ENCODE results near the gene ASB16.
A peak's percentile ranks its signal among the peaks of the same experiment; 100 is the strongest.

The ASB16 gene

DNA sequence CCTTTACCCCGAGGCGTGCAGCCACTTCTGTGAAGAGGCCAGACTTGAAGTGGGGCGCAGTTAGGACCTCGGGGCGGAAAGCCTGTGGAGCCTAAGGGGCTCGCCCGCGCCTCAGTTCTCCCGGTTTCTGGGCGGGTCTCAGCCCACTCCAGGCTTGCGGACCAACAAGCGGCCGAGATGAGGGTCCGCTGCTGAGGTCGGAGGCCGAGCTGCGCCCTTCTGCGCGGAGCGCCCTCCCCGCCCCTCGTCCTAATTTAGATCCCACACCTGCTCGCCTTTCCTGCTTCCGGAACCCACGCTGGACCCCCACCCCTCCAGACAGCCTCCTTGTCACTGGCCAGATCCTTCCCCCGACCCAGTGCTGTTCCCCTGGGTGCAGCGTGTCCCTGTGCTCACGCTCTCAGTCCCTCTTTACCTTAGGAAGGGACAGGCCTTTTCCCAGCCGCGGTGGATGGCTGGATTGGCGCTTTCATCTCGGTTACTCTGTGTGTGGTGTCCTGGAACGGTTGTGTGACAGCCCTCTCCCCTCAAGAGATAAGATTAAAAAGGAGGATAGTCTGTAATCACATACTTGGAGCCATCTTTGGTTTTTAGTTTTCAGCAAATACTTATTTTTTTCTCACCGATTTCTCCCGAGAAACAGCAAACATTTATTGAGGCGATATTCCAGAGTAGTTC lies 30.1 kb downstream of the ASB16 start:
- Histone ChIP-seq H3K27ac (ENCODE audit: insufficient read depth, low read length, poor library complexity, severe bottlenecking) (peak overlapping the region; percentile 74), H3K27me3 (replicated peaks; ENCODE audit: control insufficient read depth, insufficient read depth, low read length, poor library complexity, severe bottlenecking) (no peaks in the 10 kb centered on the region), H3K4me3 (ENCODE audit: insufficient read depth, low read depth, low read length, poor library complexity, severe bottlenecking) (peak overlapping the region; percentile 55), H3K36me3 (ENCODE audit: control insufficient read depth, insufficient read depth, low read length) (peaks cover 8% of the 10 kb centered on the region), H3K4me1 (ENCODE audit: control insufficient read depth, insufficient read depth, low read length, poor library complexity, severe bottlenecking) (peaks cover 11% of the 10 kb centered on the region), H3K9me3 (ENCODE audit: control insufficient read depth, low read length) (no peaks in the 10 kb centered on the region)
- DNase-seq = no peak

DNA sequence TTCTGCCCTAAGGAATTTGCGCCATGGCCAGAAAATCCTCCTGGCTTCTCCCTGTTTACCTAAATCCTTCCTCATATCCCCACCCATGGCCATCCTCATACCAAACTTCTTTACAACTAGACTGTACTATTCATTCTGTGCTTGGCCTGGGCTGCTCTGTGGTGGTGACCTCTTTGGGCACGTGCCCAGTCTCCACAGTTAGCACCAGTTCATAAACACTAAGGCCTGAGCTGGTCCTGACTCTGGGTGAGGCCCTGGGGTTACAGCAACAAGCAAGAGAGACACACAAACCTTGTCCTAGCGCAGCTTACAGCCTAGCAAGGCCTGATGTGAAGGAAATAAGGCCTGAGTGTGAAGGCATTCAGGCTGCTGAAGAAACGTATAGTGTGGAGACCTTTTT lies 32.3 kb downstream of the ASB16 start:
- Histone ChIP-seq H3K9me3 (ENCODE audit: control insufficient read depth, low read length) (no peaks in the 10 kb centered on the region), H3K36me3 (ENCODE audit: control insufficient read depth, insufficient read depth, low read length) (peaks cover 14% of the 10 kb centered on the region), H3K4me1 (ENCODE audit: control insufficient read depth, insufficient read depth, low read length, poor library complexity, severe bottlenecking) (peaks cover 9% of the 10 kb centered on the region), H3K4me3 (ENCODE audit: insufficient read depth, low read depth, low read length, poor library complexity, severe bottlenecking) (no peak overlapping the region), H3K27me3 (replicated peaks; ENCODE audit: control insufficient read depth, insufficient read depth, low read length, poor library complexity, severe bottlenecking) (no peaks in the 10 kb centered on the region), H3K27ac (ENCODE audit: insufficient read depth, low read length, poor library complexity, severe bottlenecking) (no peak overlapping the region)
- no peak for DNase-seq

DNA sequence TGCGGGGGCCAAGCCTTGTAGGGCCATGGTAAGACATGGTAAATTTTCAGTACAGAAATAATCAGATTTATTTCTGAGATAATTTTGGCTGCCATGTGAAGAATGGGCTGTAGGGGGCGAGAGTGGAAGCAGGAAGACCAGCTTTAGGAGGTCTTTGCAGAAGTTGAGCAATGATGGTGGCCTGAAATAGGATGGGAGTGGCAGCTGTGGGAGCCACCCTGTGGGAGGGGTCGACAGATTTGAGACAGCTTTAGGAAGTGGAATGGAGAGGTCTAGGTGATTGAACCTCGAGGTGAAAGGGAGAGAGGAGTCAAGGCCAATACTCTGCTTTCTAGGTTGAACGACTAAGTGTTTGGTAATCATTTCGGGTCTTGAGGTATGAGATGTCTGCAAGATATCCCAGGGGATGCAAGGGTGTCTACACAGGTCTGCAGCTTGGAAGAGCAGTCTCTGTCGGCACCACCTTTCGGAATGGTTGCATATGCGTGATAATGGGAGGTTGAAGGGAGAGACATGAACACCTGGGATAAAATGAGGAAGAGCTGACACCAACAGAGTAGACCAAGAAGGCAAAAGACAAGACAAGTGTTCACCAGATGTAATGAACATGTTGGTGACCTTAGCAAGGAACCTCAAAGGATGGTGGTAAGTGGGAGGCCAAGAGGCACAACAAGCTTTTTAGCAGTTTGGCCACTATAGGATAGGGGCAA lies 33.4 kb downstream of the ASB16 start:
- peaks cover 2% of the 10 kb centered on the region for H3K4me1 ChIP-seq (ENCODE audit: control insufficient read depth, insufficient read depth, low read length, poor library complexity, severe bottlenecking)

DNA sequence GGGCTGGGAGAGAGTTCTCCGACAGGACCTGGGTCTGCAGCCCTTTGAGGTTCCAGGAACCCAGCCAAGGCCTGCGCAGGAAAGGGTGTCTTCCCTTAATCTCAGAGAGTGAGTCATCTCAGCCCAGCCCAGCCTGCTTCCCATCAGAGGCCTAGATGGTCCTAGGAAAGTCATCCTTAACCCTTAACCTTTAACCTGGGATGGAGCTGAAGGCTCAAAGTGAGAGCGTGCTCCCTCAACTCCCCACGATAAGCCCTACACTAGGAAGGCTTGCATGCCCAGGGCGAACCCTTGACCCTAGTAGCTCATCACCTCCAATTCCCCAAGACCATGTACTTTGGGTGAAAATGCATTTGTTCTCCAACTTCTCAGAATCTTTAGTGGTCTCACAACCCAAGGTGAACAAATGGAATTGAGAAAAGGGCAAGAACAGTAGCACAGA lies 34.0 kb downstream of the ASB16 start:
- no peaks in the 10 kb centered on the region for H3K9me3 ChIP-seq (ENCODE audit: control insufficient read depth, low read length)
- H3K27ac ChIP-seq (ENCODE audit: insufficient read depth, low read length, poor library complexity, severe bottlenecking) = no peak overlapping the region
- no peak for DNase-seq
- H3K36me3 ChIP-seq (ENCODE audit: control insufficient read depth, insufficient read depth, low read length) = peaks cover 31% of the 10 kb centered on the region
- H3K4me3 ChIP-seq (ENCODE audit: insufficient read depth, low read depth, low read length, poor library complexity, severe bottlenecking) = no peak overlapping the region
- H3K27me3 ChIP-seq (replicated peaks; ENCODE audit: control insufficient read depth, insufficient read depth, low read length, poor library complexity, severe bottlenecking) = no peaks in the 10 kb centered on the region
- peaks cover 2% of the 10 kb centered on the region for H3K4me1 ChIP-seq (ENCODE audit: control insufficient read depth, insufficient read depth, low read length, poor library complexity, severe bottlenecking)

More for the DNA sequence above, 33.4 kb downstream of the ASB16 start:
- H3K9me3 ChIP-seq (ENCODE audit: control insufficient read depth, low read length) = no peaks in the 10 kb centered on the region
- DNase-seq = no peak
- no peak overlapping the region for H3K27ac ChIP-seq (ENCODE audit: insufficient read depth, low read length, poor library complexity, severe bottlenecking)
- H3K36me3 ChIP-seq (ENCODE audit: control insufficient read depth, insufficient read depth, low read length) = peaks cover 25% of the 10 kb centered on the region
- H3K27me3 ChIP-seq (replicated peaks; ENCODE audit: control insufficient read depth, insufficient read depth, low read length, poor library complexity, severe bottlenecking) = no peaks in the 10 kb centered on the region
- H3K4me3 ChIP-seq (ENCODE audit: insufficient read depth, low read depth, low read length, poor library complexity, severe bottlenecking) = no peak overlapping the region

DNA sequence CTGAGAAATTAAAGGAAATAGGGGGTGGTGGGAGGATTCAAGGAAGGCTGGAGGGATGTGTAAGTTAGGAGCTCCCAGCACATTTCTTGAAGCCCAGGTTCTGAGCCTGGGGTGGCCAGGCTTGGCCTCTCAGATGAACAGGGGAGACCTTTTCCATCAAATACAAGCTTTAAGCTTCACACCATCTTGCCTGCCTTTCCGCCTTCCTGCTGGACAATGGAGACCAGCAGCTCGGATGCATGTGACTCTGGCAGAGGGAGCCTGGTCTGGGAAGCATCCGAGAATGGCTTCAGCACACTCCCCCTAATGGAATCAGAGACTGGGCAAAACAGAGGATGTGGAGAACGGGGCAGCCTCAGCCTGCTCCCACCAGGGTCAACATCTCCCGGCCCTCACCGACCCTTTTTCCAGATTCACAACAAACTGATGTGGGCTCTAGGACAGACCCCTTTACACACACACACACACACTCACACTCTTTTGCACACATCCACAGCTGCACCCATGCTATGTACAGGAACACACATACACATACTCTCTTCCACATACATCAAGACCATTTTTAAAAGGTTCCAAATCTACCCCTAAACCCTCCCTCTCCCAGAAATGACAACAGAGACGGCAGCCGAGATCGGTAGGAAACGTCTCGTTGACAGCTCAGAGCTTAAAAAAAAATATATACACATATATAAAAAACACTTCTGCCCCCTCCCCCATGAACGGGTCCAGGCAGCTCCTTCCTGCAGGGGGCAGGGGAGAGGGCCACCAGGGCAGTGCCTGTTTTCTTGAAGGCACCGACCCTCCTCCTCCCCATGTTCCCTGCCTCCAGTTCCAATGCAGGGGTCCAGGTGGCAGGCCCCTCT lies 35.7 kb downstream of the ASB16 start:
- DNase-seq = no peak
- H3K27ac ChIP-seq (ENCODE audit: insufficient read depth, low read length, poor library complexity, severe bottlenecking) = no peak overlapping the region
- peaks cover 41% of the 10 kb centered on the region for H3K36me3 ChIP-seq (ENCODE audit: control insufficient read depth, insufficient read depth, low read length)
- no peaks in the 10 kb centered on the region for H3K9me3 ChIP-seq (ENCODE audit: control insufficient read depth, low read length)
- H3K4me3 ChIP-seq (ENCODE audit: insufficient read depth, low read depth, low read length, poor library complexity, severe bottlenecking) = no peak overlapping the region
- H3K27me3 ChIP-seq (replicated peaks; ENCODE audit: control insufficient read depth, insufficient read depth, low read length, poor library complexity, severe bottlenecking) = no peaks in the 10 kb centered on the region
- H3K4me1 ChIP-seq (ENCODE audit: control insufficient read depth, insufficient read depth, low read length, poor library complexity, severe bottlenecking) = peaks cover 15% of the 10 kb centered on the region

DNA sequence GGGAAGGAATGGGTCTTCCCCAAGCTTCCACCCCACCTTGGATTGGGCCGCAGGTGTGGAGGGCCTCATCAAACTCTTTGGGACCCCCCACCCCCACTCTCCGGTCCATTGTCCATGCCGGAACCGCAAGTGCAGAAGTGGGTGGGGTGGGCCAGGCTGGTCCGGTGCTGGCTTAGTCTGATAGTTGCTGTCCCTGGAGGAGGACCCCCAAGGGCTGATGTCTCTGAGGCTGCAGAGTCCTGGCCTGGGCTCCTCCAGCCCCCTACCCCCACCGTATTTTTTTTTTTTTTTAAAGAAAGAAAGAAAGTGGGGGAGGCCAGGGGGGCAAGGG lies 36.3 kb downstream of the ASB16 start:
- no peak overlapping the region for H3K4me3 ChIP-seq (ENCODE audit: insufficient read depth, low read depth, low read length, poor library complexity, severe bottlenecking)
- H3K27me3 ChIP-seq (replicated peaks; ENCODE audit: control insufficient read depth, insufficient read depth, low read length, poor library complexity, severe bottlenecking) = no peaks in the 10 kb centered on the region
- H3K27ac ChIP-seq (ENCODE audit: insufficient read depth, low read length, poor library complexity, severe bottlenecking) = no peak overlapping the region
- no peak for DNase-seq
- H3K36me3 ChIP-seq (ENCODE audit: control insufficient read depth, insufficient read depth, low read length) = peaks cover 47% of the 10 kb centered on the region
- H3K9me3 ChIP-seq (ENCODE audit: control insufficient read depth, low read length) = no peaks in the 10 kb centered on the region
- peaks cover 16% of the 10 kb centered on the region for H3K4me1 ChIP-seq (ENCODE audit: control insufficient read depth, insufficient read depth, low read length, poor library complexity, severe bottlenecking)

DNA sequence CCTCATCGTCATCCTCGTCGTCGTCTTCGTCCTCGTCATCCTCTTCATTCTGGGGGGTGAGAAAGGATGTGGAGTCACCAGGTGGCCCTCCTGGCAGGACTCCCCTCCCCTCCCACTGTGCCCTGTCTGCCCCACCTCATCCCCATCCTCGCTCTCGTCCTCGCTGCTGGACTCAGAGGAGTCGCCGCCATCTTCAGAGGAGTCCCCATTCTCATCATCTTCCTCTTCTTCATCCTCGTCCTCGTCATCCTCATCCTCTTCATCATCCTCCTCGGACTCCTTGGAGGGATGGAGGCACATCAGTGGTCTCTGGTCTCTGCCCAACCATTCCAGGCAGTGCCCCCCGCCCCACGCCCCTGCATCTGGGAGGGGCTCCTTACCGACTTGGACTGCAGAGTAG lies 36.8 kb downstream of the ASB16 start:
- no peak overlapping the region for H3K4me3 ChIP-seq (ENCODE audit: insufficient read depth, low read depth, low read length, poor library complexity, severe bottlenecking)
- H3K9me3 ChIP-seq (ENCODE audit: control insufficient read depth, low read length) = no peaks in the 10 kb centered on the region
- H3K4me1 ChIP-seq (ENCODE audit: control insufficient read depth, insufficient read depth, low read length, poor library complexity, severe bottlenecking) = peaks cover 16% of the 10 kb centered on the region
- DNase-seq = no peak
- peaks cover 52% of the 10 kb centered on the region for H3K36me3 ChIP-seq (ENCODE audit: control insufficient read depth, insufficient read depth, low read length)
- no peaks in the 10 kb centered on the region for H3K27me3 ChIP-seq (replicated peaks; ENCODE audit: control insufficient read depth, insufficient read depth, low read length, poor library complexity, severe bottlenecking)
- no peak overlapping the region for H3K27ac ChIP-seq (ENCODE audit: insufficient read depth, low read length, poor library complexity, severe bottlenecking)

DNA sequence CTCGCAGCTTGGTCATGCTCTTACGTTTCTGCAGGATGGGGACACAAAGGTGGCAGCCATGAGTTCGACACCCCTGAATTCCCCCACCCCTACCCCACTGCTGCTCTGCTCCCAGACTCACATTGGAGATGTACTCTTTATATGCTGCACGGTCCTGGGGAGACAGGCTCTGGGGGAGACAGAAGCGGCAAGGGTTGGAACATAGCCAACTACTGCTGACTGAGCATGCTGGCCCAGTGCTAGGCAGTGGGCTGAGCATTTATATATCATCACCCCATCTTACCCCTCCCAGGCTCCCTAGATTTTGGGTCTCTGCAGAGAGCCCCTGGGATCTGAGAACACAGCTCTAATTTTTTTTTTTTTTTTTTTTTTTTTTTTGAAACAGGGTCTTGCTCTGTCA lies 37.2 kb downstream of the ASB16 start:
- Histone ChIP-seq H3K36me3 (ENCODE audit: control insufficient read depth, insufficient read depth, low read length) (peaks cover 52% of the 10 kb centered on the region), H3K27ac (ENCODE audit: insufficient read depth, low read length, poor library complexity, severe bottlenecking) (no peak overlapping the region), H3K4me3 (ENCODE audit: insufficient read depth, low read depth, low read length, poor library complexity, severe bottlenecking) (no peak overlapping the region), H3K27me3 (replicated peaks; ENCODE audit: control insufficient read depth, insufficient read depth, low read length, poor library complexity, severe bottlenecking) (no peaks in the 10 kb centered on the region), H3K9me3 (ENCODE audit: control insufficient read depth, low read length) (no peaks in the 10 kb centered on the region), H3K4me1 (ENCODE audit: control insufficient read depth, insufficient read depth, low read length, poor library complexity, severe bottlenecking) (peaks cover 16% of the 10 kb centered on the region)
- no peak for DNase-seq

DNA sequence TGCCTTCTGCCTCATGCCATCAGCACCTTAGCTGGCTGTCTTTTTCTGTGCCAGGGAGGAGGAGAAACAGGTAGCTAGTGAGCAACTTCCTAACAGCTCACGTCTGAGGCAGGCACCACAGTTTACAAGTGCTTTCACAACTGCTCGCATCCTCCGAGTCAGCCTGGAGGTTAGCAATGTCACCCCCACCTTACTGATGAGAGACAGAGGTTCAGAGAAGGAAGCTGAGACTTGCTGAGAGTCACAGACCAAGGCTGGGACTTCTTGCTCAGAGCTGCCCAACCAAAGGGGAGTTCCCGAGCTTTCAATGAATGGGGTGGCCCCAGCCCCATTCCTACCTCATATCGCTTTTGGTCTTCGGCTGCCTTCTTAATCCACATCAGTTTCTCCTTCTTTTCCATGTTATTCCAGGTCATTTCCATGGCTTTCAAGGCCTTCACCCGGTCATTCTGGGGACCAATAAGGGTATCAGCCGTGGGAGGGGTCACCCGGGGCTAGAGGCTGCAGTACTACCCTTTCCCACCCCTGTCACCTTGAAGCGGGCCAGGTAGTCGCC lies 39.4 kb downstream of the ASB16 start:
- peaks cover 71% of the 10 kb centered on the region for H3K36me3 ChIP-seq (ENCODE audit: control insufficient read depth, insufficient read depth, low read length)
- no peaks in the 10 kb centered on the region for H3K27me3 ChIP-seq (replicated peaks; ENCODE audit: control insufficient read depth, insufficient read depth, low read length, poor library complexity, severe bottlenecking)
- peak overlapping the region; percentile 70 for H3K27ac ChIP-seq (ENCODE audit: insufficient read depth, low read length, poor library complexity, severe bottlenecking)
- peaks cover 21% of the 10 kb centered on the region for H3K4me1 ChIP-seq (ENCODE audit: control insufficient read depth, insufficient read depth, low read length, poor library complexity, severe bottlenecking)
- H3K9me3 ChIP-seq (ENCODE audit: control insufficient read depth, low read length) = no peaks in the 10 kb centered on the region
- H3K4me3 ChIP-seq (ENCODE audit: insufficient read depth, low read depth, low read length, poor library complexity, severe bottlenecking) = no peak overlapping the region
- no peak for DNase-seq
